Omental fat pad (tissue), 4 donors: Measurements from ENCODE around the gene RASSF6. TPM values are rescaled to one million over a fixed set of nuclear protein-coding genes. Genes with fewer than 3 reads are reported as not detected.

Experiments
- ATAC-seq: fragments of 150-250 bp; one replicate; pipeline ENCODE4 v1.9.1; 2016; ENCODE audit warnings: mild to moderate bottlenecking, moderate library complexity; ENCODE audit not compliant: low FRiP score
- DNase-seq: peaks from one replicate; pipeline ENCODE4 v3.0.0-alpha.2; 2019; ENCODE audit warnings: low spot score
- CTCF ChIP-seq, 3 donors: fragments of 450-650 bp; IDR thresholded peaks; one replicate each; pipeline ENCODE4 v1.5.1; 2016 to 2017; ENCODE audit warnings: antibody characterized with exemption in 3 of 3, mild to moderate bottlenecking in 3 of 3, moderate library complexity in 2 of 3
- total RNA-seq, 4 donors: library from RNA; depleted of rRNA; stranded (reverse); fragments of >200 nt; gene quantifications; one replicate each; pipeline ENCODE4 v1.1.0, GENCODE V29; 2016

RASSF6 gene
- total RNA-seq, 4 donors from 2014 or later: 0.31 to 0.46 TPM; not detected in 2

DNA sequence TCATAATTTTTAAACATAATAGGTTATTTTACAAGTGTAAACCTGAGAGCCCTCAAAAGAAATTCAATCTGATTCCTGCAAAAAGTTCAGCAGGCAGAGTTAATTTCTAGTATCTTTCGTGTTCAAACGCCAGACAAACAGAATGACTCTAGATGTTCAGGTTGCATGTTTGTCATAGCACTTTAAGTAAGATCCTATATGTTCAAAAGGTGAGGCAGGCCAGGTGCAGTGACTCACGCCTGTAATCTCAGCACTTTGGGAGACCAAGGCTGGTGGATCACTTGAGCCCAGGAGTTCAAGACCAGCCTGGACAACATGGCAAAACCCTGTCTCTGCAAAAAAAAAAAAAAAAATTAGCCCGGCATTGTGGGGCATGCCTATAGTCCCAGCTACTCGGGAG, 1.1 kb upstream of the RASSF6 start:
- ATAC-seq (no peak), DNase-seq (no peak)
- TF ChIP-seq CTCF (IDR thresholded peaks at IDR 0.05): no peak

- ATAC-seq (no peak), DNase-seq (no peak)
- TF ChIP-seq CTCF (IDR thresholded peaks at IDR 0.05): no peak
Measured at GRCh38 chr4:73619346-73619745, 890 bp downstream of the RASSF6 start.

GRCh38 chr4:73617256-73617655, 3.0 kb downstream of the RASSF6 start:
- no peak for DNase-seq
- TF ChIP-seq CTCF (IDR thresholded peaks at IDR 0.05): no peak
- no peak for ATAC-seq

DNA sequence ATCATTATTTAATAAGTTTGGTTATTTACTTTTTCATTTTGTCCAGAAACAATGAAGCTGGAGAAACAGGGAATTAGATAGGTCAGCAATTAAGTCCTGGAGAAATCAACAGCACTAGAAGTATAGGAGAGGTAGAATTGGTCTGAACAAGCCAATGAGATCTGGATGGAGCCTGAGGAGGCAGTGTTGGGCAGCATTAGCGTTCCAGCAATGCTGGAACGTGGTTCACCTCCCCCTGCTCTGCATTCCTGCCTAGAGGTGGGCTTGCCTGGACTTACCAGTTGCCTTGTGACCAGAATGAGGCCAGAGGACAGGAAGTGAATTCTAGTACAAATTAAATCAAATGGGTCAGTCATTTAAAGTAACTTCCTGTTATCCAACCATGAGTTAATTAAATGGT, 4.6 kb downstream of the RASSF6 start:
- ATAC-seq: no peak
- TF ChIP-seq CTCF (IDR thresholded peaks at IDR 0.05): no peak
- DNase-seq: no peak

- ATAC-seq: no peak
- TF ChIP-seq CTCF (IDR thresholded peaks at IDR 0.05): no peak
- no peak for DNase-seq
Measured at GRCh38 chr4:73614311-73614867, 5.8 kb downstream of the RASSF6 start.

- ATAC-seq: no peak
- TF ChIP-seq CTCF (IDR thresholded peaks at IDR 0.05): no peak
- no peak for DNase-seq
Measured at GRCh38 chr4:73613130-73613529, 7.1 kb downstream of the RASSF6 start.

- DNase-seq: no peak
- TF ChIP-seq CTCF (IDR thresholded peaks at IDR 0.05): no peak
- no peak for ATAC-seq
Measured at GRCh38 chr4:73612032-73612431, 8.2 kb downstream of the RASSF6 start.
